Lower lobe of right lung (tissue), 2 donors: Measurements from ENCODE around the gene SFXN2. TPM values are rescaled to one million over a fixed set of nuclear protein-coding genes. Genes with fewer than 3 reads are reported as not detected.

ENCODE experiments used
- ATAC-seq, 2 donors: fragments of 200-7000 bp; cut with Tn5 transposase; one replicate each; pipeline ENCODE4 v1.9.1; 2020 to 2022; ENCODE audit warnings: mild to moderate bottlenecking in 2 of 2, moderate library complexity in 2 of 2
- DNase-seq: peaks from one replicate; pipeline ENCODE4 v3.0.0-alpha.2; 2020
- H3K27ac ChIP-seq: fragments of 200-600 bp; one replicate; pipeline ENCODE4 v1.8.0; 2022
- H3K27me3 ChIP-seq: fragments of 200-600 bp; one replicate; pipeline ENCODE4 v1.8.0; 2022; ENCODE audit warnings: low read depth
- H3K36me3 ChIP-seq: fragments of 200-600 bp; one replicate; pipeline ENCODE4 v1.8.0; 2022; ENCODE audit warnings: mild to moderate bottlenecking
- H3K4me1 ChIP-seq: fragments of 200-600 bp; one replicate; pipeline ENCODE4 v1.8.0; 2022
- H3K4me3 ChIP-seq: fragments of 200-600 bp; one replicate; pipeline ENCODE4 v1.8.0; 2022; ENCODE audit warnings: mild to moderate bottlenecking
- H3K9me3 ChIP-seq: fragments of 200-600 bp; one replicate; pipeline ENCODE4 v1.8.0; 2022
- CTCF ChIP-seq: fragments of 200-600 bp; IDR thresholded peaks from one replicate; pipeline ENCODE4 v1.8.0; 2022; ENCODE audit warnings: antibody characterized with exemption, mild to moderate bottlenecking
- intact Hi-C: fragments of 100-400 bp; cut with DNase I; formaldehyde crosslinking; loops from one replicate; pipeline ENCODE4 v1.11.0; 2022
- total RNA-seq: library from RNA; stranded (reverse); fragmentation: NEBNext Ultra II Directional; extraction: Animal tissue kit (Norgen Biotek cat#: 25700); gene quantifications from one replicate; pipeline ENCODE4 v1.2.1, GENCODE V29; 2021
- donor health status: DM: no; HTN: yes; CAD: no; lungs with severe emphysema.

Gene SFXN2
- total RNA-seq, 1 donor from 2014 or later: 10.0 TPM

DNA sequence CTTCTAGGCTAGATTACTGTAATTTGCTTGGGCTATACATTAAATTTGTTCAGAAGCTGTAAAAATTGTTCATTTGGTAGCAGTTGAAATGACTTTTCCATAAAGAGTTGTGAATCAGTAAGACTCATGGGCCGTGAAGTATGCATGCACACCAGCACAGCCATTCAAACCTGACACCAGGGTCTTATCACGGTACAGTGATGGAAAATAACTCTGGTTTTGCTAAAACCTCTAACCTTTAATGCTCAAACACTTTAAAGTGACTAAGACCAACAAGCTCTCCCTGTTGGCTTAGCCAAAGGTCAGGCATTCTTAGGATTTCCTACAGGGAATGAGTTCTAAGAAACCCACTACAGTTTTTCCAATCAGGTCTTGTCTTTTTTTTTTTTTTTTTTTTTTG lies 11.7 kb upstream of the SFXN2 start:
- TF ChIP-seq CTCF: no peak
- Histone ChIP-seq H3K4me1 (no peaks in the 10 kb centered on the region), H3K27me3 (no peaks in the 10 kb centered on the region), H3K4me3 (no peak overlapping the region), H3K9me3 (no peaks in the 10 kb centered on the region), H3K27ac (no peak overlapping the region), H3K36me3 (peaks cover 21% of the 10 kb centered on the region)
- ATAC-seq: no peak
- no peak for DNase-seq
- intact Hi-C loops: no loop called here

DNA sequence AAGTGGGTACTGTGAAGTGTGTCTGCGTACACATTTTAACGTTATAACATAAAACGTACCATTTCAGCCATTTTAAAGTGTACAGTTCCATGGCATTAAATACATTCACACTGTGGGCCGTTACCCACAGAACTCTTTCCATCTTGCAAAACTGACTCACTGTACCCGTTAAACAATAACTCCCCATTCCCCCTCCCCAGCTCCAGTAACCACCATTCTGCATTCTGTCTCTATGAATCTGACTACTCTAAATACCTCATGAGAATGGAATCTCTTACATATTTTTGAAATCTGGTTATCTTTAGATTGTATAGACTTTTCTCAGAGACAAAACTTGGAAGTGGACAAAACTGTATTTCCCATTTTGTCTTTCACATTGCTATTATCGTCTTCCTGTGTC lies 9.5 kb upstream of the SFXN2 start:
- intact Hi-C loops: no loop called here
- peaks cover 6% of the 10 kb centered on the region for H3K36me3 ChIP-seq
- H3K27me3 ChIP-seq: no peaks in the 10 kb centered on the region
- H3K27ac ChIP-seq: no peak overlapping the region
- no peak for ATAC-seq
- H3K4me1 ChIP-seq: no peaks in the 10 kb centered on the region
- no peak for TF ChIP-seq CTCF
- DNase-seq: no peak
- no peak overlapping the region for H3K4me3 ChIP-seq
- no peaks in the 10 kb centered on the region for H3K9me3 ChIP-seq

GRCh38 chr10:102705531-102705930 lies 8.9 kb upstream of the SFXN2 start:
- Histone ChIP-seq H3K36me3 (peaks cover 6% of the 10 kb centered on the region), H3K9me3 (no peaks in the 10 kb centered on the region), H3K27ac (no peak overlapping the region), H3K4me1 (no peaks in the 10 kb centered on the region), H3K27me3 (no peaks in the 10 kb centered on the region), H3K4me3 (no peak overlapping the region)
- no peak for ATAC-seq
- TF ChIP-seq CTCF: no peak
- no peak for DNase-seq
- intact Hi-C loops: no loop called here

- Histone ChIP-seq H3K4me3 (no peak overlapping the region), H3K4me1 (peaks cover 19% of the 10 kb centered on the region), H3K9me3 (no peaks in the 10 kb centered on the region), H3K27ac (no peak overlapping the region), H3K36me3 (no peaks in the 10 kb centered on the region), H3K27me3 (no peaks in the 10 kb centered on the region)
- no peak for TF ChIP-seq CTCF
- DNase-seq (no peak), ATAC-seq (no peak)
- intact Hi-C loops: no loop called here
Observed at GRCh38 chr10:102710609-102711008, 3.8 kb upstream of the SFXN2 start.

GRCh38 chr10:102712089-102712488 lies 2.3 kb upstream of the SFXN2 start:
- Histone ChIP-seq H3K4me1 (peaks cover 19% of the 10 kb centered on the region), H3K9me3 (no peaks in the 10 kb centered on the region), H3K27me3 (no peaks in the 10 kb centered on the region), H3K27ac (no peak overlapping the region), H3K4me3 (no peak overlapping the region), H3K36me3 (no peaks in the 10 kb centered on the region)
- no peak for TF ChIP-seq CTCF
- DNase-seq (no peak), ATAC-seq (no peak)
- intact Hi-C loops: no loop called here
